NCI-H524 treated with DMSO at 0.1 percent for 48 hours (cell line): ENCODE measurements around the gene BPI.
"Not testable (repeated sequence)": the region's sequence is repeated elsewhere in the genome, so short reads cannot be mapped to it uniquely, and the experiment has no call there.

Experiments used
- DNase-seq: peaks from one replicate; lab custom pipeline; 2025; lab: John Stamatoyannopoulos, UW

Gene BPI

GRCh38 chr20:38336726-38337125 lies 32.8 kb downstream of the BPI start:
- no peak for DNase-seq

GRCh38 chr20:38337561-38338140 lies 33.7 kb downstream of the BPI start:
- DNase-seq: peak; percentile 37

DNA sequence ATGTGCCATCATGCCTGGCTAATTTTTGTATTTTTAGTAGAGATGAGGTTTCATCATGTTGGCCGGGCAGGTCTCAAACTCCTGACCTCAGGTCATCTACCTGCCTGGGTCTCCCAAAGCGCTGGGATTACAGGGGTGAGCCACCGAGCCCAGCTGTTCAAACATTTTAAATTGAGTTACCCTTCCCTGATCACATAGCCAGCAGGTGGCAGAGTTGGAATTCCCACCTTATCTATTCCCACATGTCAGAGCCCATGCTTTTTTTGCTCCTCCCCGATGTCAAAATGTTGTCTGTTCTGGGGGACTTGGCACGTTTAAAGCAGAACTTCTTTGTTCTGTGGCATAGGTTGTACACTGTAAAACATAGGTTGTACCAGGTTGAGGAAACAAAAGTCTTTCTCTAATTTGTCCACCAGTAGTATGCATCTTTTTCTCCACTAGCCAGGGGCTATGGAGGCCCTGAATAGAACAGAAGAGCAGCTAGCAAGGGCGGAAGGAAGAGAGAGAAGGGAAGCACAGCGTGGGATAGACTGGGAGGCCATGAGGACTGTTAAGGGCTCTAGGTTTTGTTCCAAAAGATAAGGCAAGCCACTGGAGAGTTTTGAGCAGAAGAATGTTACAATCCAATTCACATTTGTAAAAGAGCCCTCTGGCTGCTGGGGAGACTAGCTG lies 35.0 kb downstream of the BPI start:
- DNase-seq: peak; percentile 53

- not testable (repeated sequence) for DNase-seq
Observed at GRCh38 chr20:38339521-38339896, 35.6 kb downstream of the BPI start.

DNA sequence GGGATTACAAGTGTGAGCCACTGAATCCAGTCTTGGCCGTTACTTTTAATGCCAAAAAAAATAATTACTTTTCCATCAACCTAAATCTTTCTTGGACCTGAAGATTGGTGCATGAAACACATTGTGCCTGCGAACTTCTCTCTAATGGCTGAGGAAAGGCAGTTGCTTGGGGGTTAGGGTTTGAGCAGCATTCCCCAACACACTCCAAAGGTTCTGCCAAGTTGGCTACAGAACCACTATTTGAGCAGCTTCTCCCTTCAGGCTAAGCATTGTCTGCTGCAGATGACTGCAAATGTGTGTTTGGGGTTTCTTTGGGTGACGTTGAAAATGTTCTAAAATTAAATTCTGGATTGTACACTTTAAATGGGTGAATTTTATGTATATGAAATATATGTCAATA lies 36.0 kb downstream of the BPI start:
- DNase-seq: no peak

GRCh38 chr20:38340693-38341092 lies 36.7 kb downstream of the BPI start:
- DNase-seq: no peak

- DNase-seq: no peak
Observed at GRCh38 chr20:38342216-38342615, 38.3 kb downstream of the BPI start.

DNA sequence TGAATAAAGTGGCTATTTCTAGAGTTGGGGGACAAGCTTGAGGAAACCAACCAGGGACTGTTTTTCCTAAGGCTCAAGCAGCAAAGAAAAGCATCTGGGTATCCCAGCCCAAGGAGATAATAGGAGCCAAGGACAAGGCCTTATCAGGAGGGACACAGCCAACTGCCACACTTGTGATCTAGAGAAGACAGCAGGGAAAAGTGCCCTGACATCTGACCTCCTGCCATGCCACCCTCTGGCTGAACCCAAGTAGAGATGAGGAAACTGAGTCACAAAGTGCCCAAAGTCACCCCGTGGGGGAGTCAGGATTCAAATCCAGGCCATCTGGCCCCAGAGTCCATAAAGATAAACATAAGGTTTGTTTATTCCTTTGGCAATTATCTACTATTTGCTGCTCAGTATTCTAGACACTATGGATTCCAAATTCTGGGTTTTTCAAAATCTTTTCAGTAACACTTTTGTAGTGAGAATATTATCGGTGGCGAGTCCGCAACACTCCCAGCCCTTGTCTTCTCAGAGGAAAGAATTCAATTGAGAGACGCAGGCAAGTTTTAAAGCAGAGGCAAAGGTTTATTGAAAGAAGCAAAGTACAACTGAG lies 38.9 kb downstream of the BPI start:
- no peak for DNase-seq

- no peak for DNase-seq
Observed at GRCh38 chr20:38343311-38344106, 39.6 kb downstream of the BPI start.

GRCh38 chr20:38344107-38344701 lies 40.2 kb downstream of the BPI start:
- DNase-seq: no peak

DNA sequence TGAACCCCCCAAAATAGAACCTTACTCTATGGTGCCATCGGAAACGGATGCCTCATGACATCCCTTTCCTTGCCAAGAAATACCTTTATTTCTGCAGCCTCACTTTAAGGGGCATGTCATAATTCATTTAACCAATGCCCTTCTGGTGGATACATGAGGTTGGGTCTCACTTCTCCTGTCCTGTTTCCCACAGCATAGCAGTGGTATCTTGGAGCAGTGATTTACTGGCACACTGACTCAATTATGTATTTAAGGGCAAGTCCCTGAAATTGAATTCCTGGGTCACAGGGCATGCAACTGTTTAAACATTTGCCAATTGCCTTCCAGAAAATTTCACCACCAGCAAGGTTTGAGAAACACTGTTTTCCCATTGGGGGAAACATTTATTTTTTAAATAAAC lies 41.7 kb downstream of the BPI start:
- no peak for DNase-seq

- DNase-seq: no peak
Observed at GRCh38 chr20:38346247-38346651, 42.3 kb downstream of the BPI start, which contains the start of gene LBP. Gene LBP (plus strand): TSS chr20:38346482. CDS start chr20:38346517, 35 bp downstream.

GRCh38 chr20:38346741-38347140 lies 42.8 kb downstream of the BPI start:
- no peak for DNase-seq

- DNase-seq: no peak
Observed at GRCh38 chr20:38349856-38350255, 45.9 kb downstream of the BPI start.

DNA sequence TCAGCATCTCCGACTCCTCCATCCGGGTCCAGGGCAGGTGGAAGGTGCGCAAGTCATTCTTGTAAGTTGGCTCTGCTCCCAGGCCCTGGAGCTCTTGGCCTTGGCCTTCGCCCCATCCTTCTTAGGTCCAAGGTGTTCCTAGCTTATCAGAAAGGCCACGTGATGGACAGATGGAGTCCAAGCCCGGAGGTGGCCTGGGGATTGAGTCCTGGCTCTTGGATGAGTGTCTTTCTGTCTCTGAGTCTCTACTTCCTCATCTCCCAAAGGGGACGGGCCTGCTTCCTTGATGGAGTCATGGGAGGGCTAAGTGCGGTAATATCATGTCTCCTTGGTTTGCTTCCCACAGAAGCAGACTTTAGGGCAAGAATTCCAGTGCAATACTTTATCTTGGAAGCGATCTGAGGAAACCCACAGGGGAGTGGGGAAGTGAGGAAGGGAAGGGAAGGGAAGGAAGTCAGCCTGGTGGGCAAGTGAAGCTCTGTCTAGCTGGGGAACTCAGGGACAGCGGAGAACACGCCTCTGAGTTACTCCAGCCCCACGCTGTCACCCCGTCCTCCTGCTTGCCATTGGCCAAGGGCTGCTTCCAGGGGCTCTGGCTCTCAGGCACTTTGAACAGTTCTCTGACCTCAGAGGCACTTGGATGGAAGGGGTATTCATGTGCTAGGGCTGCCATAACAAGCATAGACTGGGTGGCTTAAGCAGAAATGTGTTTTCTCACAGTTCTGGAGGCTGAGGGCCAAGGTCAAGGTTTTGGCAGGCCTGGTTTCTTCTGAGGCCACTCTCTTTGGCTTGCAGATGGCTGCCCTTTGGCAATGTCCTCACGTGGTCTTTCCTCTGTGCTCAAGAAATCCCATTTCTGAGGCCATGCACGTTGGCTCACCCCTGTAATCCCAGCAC lies 47.2 kb downstream of the BPI start:
- no peak for DNase-seq

DNA sequence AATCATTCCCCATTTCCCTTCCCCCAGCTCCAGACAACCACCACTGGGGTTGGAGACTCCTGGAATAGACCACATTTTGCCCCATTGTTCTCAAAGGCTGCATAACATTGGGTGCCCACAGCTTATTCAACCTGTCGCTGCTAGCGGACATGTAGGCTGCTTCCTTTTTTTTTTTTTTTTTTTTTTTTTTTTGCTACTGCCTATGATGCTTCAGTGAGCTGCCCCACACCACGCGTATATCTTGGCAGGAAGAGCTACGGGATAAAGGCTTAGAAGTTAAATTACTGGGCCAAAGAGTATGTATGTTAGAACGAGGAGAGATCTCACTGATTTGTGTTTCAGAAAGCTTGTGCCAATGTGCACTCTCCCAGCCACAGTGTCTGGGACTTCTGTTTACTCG lies 49.4 kb downstream of the BPI start:
- DNase-seq: no peak

DNA sequence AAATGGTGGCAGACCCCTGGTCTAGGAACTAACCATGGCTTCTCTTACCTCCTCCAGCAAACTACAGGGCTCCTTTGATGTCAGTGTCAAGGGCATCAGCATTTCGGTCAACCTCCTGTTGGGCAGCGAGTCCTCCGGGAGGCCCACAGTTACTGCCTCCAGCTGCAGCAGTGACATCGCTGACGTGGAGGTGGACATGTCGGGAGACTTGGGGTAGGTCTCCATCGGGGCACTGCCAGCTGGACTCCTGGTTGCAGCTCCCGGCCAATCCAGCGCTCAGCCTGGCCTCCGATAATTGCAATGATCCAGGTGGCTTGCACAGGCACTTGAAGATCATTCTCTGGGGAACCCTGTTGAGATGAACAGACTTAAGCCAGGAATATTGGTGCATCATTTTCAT lies 50.3 kb downstream of the BPI start:
- DNase-seq: no peak

- DNase-seq: no peak
Observed at GRCh38 chr20:38355161-38356012, 51.4 kb downstream of the BPI start.

DNA sequence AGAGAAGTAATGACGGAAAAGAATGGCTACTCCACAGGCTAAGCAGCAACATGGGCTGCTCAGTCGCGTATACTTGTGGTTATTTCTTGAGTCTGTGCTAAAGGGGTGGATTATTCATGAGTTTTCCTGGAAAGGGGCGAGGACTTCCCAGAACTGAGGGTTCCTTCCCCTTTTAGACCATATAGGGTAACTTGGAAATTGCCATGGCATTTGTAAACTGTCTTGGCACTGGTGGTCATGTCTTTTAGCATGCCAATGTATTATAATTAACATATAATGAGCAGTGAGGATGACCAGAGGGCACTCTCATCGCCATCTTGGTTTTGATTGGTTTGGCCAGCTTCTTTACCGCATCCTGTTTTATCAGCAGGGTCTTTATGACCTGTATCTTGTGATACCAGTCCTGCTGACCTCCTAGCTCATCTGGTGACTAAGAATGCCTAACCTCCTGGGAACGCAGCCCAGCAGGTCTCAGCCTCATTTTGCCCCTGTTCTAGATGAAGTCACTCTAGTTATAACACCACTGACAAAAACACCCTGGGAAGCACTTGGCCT lies 53.8 kb downstream of the BPI start:
- DNase-seq: no peak

DNA sequence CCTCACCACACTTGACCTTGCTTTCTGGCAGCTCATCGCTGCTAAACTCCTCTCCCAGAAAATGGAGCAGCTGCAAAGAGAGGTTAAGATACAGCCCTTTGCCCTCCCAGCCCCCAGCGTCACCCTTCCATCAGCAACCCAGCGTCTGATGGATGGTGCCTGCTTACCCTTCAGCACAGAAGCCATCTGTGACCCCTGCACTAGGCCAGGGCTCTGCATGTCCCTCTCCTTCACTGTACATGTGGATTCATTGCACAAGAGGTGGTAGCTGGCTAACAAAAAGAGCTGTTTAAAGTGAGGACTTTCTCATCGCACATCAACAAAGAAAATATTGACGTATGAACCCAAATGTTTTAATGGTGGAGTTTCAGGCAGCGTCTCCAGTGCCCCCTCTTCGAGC lies 54.6 kb downstream of the BPI start:
- no peak for DNase-seq
